Stimulated activated memory B cell treated with anti-CD40 and anti-IgM and Interleukin-4, amounts not matched to agents 10 μg/mL and 1 μg/mL and 100 μg/mL, for 72 hours (primary cell): ENCODE data around the gene ZNHIT6.
"Not testable (repeated sequence)": the region's sequence is repeated elsewhere in the genome, so short reads cannot be mapped to it uniquely, and the experiment has no call there.

Experiments
- ATAC-seq: fragments of 150-1000 bp; cut with Tn5 transposase; 2 replicates; pipeline ENCODE4 v1.10.0; 2021
- H3K27ac Mint-ChIP-seq: one replicate; pipeline ENCODE4 v1.8.0; 2022; ENCODE audit warnings: mild to moderate bottlenecking, mixed read lengths
- H3K27me3 Mint-ChIP-seq: one replicate; pipeline ENCODE4 v1.8.0; 2022; ENCODE audit warnings: mixed read lengths
- H3K36me3 Mint-ChIP-seq: one replicate; pipeline ENCODE4 v1.8.0; 2022; ENCODE audit warnings: mixed read lengths
- H3K4me1 Mint-ChIP-seq: one replicate; pipeline ENCODE4 v1.8.0; 2022; ENCODE audit warnings: mixed read lengths
- H3K4me3 Mint-ChIP-seq: one replicate; pipeline ENCODE4 v1.8.0; 2022; ENCODE audit warnings: mild to moderate bottlenecking, moderate library complexity, mixed read lengths
- H3K9me3 Mint-ChIP-seq: one replicate; pipeline ENCODE4 v1.8.0; 2022; ENCODE audit warnings: mixed read lengths

The ZNHIT6 gene, protein sequence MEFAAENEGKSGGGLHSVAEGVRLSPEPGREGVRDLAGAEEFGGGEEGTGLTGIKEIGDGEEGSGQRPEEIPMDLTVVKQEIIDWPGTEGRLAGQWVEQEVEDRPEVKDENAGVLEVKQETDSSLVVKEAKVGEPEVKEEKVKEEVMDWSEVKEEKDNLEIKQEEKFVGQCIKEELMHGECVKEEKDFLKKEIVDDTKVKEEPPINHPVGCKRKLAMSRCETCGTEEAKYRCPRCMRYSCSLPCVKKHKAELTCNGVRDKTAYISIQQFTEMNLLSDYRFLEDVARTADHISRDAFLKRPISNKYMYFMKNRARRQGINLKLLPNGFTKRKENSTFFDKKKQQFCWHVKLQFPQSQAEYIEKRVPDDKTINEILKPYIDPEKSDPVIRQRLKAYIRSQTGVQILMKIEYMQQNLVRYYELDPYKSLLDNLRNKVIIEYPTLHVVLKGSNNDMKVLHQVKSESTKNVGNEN

DNA sequence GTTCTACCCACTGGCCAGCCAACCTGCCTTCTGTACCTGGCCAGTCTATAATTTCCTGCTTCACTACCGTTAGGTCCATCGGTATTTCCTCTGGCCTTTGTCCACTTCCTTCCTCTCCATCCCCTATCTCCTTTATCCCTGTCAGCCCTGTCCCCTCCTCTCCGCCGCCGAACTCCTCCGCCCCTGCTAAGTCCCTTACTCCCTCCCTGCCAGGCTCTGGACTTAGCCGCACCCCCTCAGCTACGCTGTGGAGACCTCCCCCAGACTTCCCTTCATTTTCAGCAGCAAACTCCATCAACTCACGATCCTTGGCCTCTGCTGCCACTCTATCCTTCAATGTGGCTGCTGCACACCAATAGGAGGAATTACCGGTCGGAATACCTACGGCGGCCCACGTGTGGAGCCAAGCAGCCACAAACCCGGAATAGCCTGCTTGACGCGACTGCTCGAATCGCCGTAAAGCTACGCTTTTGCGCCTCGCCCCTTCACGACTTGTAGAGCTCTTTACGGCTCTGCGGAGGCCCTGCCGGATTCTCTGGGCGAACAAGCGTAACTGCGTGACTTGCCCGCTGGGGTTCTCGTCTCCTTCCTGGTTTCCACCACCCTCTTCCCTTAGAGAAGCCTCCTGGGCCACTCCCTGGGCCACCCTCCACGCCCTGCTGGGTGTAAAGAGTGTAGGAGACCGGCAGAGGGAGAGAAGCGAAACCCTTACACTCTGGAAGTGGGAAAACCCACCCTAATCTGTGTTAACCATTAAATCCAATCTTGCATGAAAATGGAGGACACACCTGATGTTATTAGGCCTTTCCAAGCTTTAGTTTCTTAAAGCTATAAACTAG lies at the start of gene ZNHIT6:
Gene ZNHIT6 (minus strand): TSS at position 444 of the 839 bp plus-strand sequence. CDS start 149 bp downstream, at position 295.
- Mint-ChIP-seq H3K4me3 (no peak within 1 kb of the TSS), H3K36me3 (peaks cover 24% of the 10 kb centered on the region), H3K9me3 (no peaks in the 10 kb centered on the region), H3K27me3 (peaks cover 6% of the 10 kb centered on the region), H3K4me1 (peaks cover 10% of the 10 kb centered on the region), H3K27ac (no peak within 1 kb of the TSS)
- peak; percentile 94 for ATAC-seq

DNA sequence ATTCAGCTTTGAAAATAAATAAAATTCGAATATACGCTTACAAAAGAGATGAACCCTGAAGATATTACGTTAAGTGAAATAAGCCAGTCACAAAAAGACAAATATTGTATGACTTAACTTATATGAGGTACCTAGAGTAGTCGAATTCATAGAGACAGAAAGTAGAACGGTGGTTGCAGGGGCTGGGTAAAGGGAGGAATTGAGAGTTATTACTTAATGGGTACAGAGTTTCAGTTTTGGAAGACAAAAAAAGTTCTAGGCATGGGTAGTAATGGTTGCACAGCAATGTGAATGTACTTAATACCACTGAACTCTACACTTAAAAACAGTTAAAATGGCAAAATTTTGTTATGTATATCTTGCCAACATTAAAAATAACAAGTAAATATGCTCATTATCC lies 48.6 kb upstream of the ZNHIT6 start:
- no peak for ATAC-seq
- no peaks in the 10 kb centered on the region for H3K4me1 Mint-ChIP-seq
- H3K27me3 Mint-ChIP-seq: no peaks in the 10 kb centered on the region
- peaks cover 3% of the 10 kb centered on the region for H3K9me3 Mint-ChIP-seq
- H3K27ac Mint-ChIP-seq: no peak overlapping the region
- H3K4me3 Mint-ChIP-seq: no peak overlapping the region
- H3K36me3 Mint-ChIP-seq: no peaks in the 10 kb centered on the region

DNA sequence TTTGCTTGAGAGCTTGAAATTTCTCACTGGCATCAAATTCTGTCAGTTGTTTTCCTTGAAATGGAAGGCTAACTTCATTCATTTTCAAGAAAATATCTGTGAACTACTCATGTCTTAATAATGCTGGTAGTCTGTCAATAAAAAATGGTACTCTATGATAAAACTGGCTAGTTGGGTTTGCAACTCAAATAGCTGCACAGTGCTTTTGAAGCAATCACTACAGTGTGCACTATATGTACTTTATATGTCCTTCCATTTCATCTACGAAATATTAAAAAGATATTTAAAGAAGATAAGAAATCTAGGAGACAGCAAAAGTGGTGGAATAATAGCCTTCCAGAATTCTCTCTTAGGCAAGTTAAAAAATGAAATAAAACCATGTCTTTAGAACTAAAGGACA lies 39.9 kb upstream of the ZNHIT6 start:
- Mint-ChIP-seq H3K4me1 (no peaks in the 10 kb centered on the region), H3K9me3 (no peaks in the 10 kb centered on the region), H3K36me3 (no peaks in the 10 kb centered on the region), H3K27ac (no peak overlapping the region), H3K27me3 (peaks cover 15% of the 10 kb centered on the region), H3K4me3 (no peak overlapping the region)
- no peak for ATAC-seq

- Mint-ChIP-seq H3K27ac (no peak overlapping the region), H3K4me1 (no peaks in the 10 kb centered on the region), H3K36me3 (no peaks in the 10 kb centered on the region), H3K27me3 (peaks cover 28% of the 10 kb centered on the region), H3K9me3 (no peaks in the 10 kb centered on the region), H3K4me3 (no peak overlapping the region)
- ATAC-seq: no peak
These were observed 38.5 kb upstream of the ZNHIT6 start for GRCh38 chr1:85746777-85747176.

DNA sequence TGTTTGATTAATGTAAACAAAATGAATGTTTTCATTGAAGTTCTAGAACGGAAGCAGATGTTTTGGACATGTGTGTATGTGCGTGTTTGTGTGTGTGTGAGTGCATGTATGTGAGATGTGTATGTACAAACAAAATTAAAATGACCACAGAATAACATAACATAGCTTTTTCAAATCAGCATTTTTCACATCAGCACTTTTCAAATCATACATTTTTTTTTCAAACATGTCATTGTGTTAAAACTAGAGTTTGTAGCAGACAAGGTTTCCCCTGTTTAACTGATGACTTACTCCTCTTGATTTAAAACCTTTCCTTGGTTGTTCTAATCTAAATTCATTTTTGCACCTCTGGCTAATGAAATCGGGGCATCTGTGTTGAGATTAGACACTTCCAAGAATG lies 35.6 kb upstream of the ZNHIT6 start:
- Mint-ChIP-seq H3K36me3 (no peaks in the 10 kb centered on the region), H3K4me1 (no peaks in the 10 kb centered on the region), H3K27ac (no peak overlapping the region), H3K9me3 (no peaks in the 10 kb centered on the region), H3K4me3 (no peak overlapping the region), H3K27me3 (peaks cover 28% of the 10 kb centered on the region)
- ATAC-seq: no peak

DNA sequence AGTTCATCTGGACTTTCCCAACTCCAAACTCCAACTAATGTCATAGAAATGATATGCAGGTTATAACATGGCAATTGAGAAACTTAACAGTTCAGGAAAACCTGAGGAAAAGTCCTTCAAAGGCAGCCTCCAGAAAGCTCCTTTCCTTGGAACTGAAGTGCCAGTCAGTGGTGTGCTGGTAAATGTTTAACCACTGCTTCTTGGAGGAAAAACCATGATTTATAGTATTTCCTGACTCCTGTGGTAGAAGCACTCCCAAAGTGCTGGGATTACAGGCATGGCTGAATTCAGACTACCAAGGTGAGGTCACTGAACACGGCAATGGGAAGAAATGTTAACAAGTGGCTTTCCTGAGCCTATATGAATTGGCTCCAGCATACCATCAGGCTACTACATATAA lies 26.7 kb upstream of the ZNHIT6 start:
- no peak overlapping the region for H3K4me3 Mint-ChIP-seq
- no peak for ATAC-seq
- H3K27ac Mint-ChIP-seq: no peak overlapping the region
- H3K9me3 Mint-ChIP-seq: no peaks in the 10 kb centered on the region
- H3K4me1 Mint-ChIP-seq: no peaks in the 10 kb centered on the region
- no peaks in the 10 kb centered on the region for H3K36me3 Mint-ChIP-seq
- H3K27me3 Mint-ChIP-seq: peaks cover 8% of the 10 kb centered on the region

GRCh38 chr1:85718678-85719340 lies 10.6 kb upstream of the ZNHIT6 start:
- Mint-ChIP-seq H3K27ac (no peak overlapping the region), H3K9me3 (peaks cover 18% of the 10 kb centered on the region), H3K4me1 (no peaks in the 10 kb centered on the region), H3K4me3 (no peak overlapping the region), H3K36me3 (peaks cover 5% of the 10 kb centered on the region), H3K27me3 (peaks cover 36% of the 10 kb centered on the region)
- ATAC-seq: no peak

GRCh38 chr1:85714418-85715114 lies 6.3 kb upstream of the ZNHIT6 start:
- not testable (repeated sequence) for H3K4me3 Mint-ChIP-seq, H3K9me3 Mint-ChIP-seq

GRCh38 chr1:85708829-85709227 lies 595 bp upstream of the ZNHIT6 start:
- peaks cover under 1% of the 10 kb centered on the region for H3K9me3 Mint-ChIP-seq
- peaks cover 21% of the 10 kb centered on the region for H3K36me3 Mint-ChIP-seq
- peaks cover 4% of the 10 kb centered on the region for H3K4me1 Mint-ChIP-seq
- H3K27ac Mint-ChIP-seq: no peak overlapping the region
- H3K27me3 Mint-ChIP-seq: peaks cover 12% of the 10 kb centered on the region
- no peak for ATAC-seq
- no peak overlapping the region for H3K4me3 Mint-ChIP-seq

More at GRCh38 chr1:85714418-85715114, 6.3 kb upstream of the ZNHIT6 start:
- H3K36me3 Mint-ChIP-seq, ATAC-seq, H3K4me1 Mint-ChIP-seq, H3K27ac Mint-ChIP-seq: not testable (repeated sequence)
- peaks cover 32% of the 10 kb centered on the region for H3K27me3 Mint-ChIP-seq

GRCh38 chr1:85707267-85707989 lies 805 bp downstream of the ZNHIT6 start:
- Mint-ChIP-seq H3K36me3 (peaks cover 24% of the 10 kb centered on the region), H3K27ac (no peak overlapping the region), H3K4me3 (no peak overlapping the region), H3K27me3 (no peaks in the 10 kb centered on the region), H3K4me1 (peaks cover 10% of the 10 kb centered on the region), H3K9me3 (no peaks in the 10 kb centered on the region)
- peak; percentile 40 for ATAC-seq

GRCh38 chr1:85705940-85706339 lies 2.3 kb downstream of the ZNHIT6 start:
- Mint-ChIP-seq H3K27ac (no peak overlapping the region), H3K4me3 (no peak overlapping the region), H3K4me1 (peaks cover 10% of the 10 kb centered on the region), H3K36me3 (peaks cover 24% of the 10 kb centered on the region), H3K9me3 (no peaks in the 10 kb centered on the region), H3K27me3 (no peaks in the 10 kb centered on the region)
- ATAC-seq: no peak

DNA sequence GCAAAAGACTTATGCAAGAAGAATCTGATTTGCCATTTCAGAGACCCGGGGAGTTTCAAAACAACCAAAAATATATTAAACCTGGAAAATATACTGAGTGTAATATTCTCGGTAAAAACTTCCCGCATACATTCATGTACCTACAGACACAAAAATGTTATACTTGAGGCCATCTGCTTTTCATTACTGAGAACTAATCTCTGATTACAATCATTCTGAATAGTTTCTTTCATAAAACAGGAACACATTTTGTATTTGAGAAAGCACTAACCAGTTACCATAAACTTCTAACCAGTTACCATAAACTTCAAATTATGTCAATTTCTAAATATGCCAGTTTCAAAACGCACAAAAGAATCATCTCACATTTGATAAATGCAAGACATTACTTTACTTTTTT lies 7.8 kb downstream of the ZNHIT6 start:
- H3K4me1 Mint-ChIP-seq: peaks cover 14% of the 10 kb centered on the region
- H3K27ac Mint-ChIP-seq: no peak overlapping the region
- no peaks in the 10 kb centered on the region for H3K27me3 Mint-ChIP-seq
- no peak for ATAC-seq
- H3K36me3 Mint-ChIP-seq: peaks cover 38% of the 10 kb centered on the region
- no peaks in the 10 kb centered on the region for H3K9me3 Mint-ChIP-seq
- no peak overlapping the region for H3K4me3 Mint-ChIP-seq

DNA sequence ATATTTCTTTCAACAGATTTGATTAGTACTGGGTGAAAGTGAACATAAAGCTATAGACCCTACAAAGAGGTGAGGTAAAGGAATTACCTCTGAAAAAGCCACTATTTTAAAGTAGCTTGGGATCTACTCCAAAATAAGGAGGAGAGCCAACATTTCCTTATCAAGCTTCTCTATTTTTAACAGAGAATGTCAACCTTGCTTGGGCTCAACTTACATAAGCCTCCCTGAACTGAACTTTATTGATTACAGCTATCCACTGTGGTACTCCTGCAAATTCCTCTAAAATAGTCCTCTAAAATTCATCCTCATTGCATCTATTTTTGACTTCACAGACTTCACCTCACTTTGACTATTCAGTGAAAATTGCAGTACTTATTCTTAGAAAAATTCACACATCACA lies 10.3 kb downstream of the ZNHIT6 start:
- Mint-ChIP-seq H3K4me1 (peaks cover 17% of the 10 kb centered on the region), H3K4me3 (no peak overlapping the region), H3K36me3 (peaks cover 40% of the 10 kb centered on the region), H3K27me3 (no peaks in the 10 kb centered on the region), H3K27ac (no peak overlapping the region), H3K9me3 (no peaks in the 10 kb centered on the region)
- no peak for ATAC-seq

DNA sequence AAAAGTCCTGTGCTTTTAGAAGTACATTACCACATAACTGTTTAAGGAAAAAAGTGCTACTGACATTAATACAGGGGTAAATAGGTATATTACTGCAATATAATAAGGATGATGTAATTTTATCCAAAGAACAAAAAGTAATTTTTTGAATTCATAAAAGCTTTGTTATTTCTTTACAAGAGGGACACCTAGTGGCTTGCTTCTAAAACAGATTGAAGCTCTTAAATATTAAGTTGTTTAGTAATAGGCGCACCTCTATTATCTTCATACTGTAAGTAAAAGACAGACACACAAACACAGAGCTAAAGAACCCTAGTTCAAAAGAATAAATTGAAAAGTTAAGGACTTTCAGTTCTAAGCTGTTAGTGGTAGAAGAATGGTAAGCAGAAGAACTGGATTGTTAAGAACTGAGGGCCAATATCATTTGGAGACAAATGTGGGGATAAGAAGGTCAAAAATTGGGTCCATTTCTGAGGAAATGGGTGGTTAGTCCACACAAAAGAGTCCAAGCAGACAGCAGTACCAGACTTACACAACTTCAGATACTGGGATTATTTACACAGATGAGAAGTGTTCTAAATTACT lies 15.4 kb downstream of the ZNHIT6 start:
- Mint-ChIP-seq H3K27me3 (no peaks in the 10 kb centered on the region), H3K9me3 (no peaks in the 10 kb centered on the region), H3K4me3 (no peak overlapping the region), H3K27ac (peak overlapping the region; percentile 13), H3K4me1 (peaks cover 27% of the 10 kb centered on the region), H3K36me3 (peaks cover 68% of the 10 kb centered on the region)
- ATAC-seq: no peak
